Esophagus muscularis mucosa (tissue), 4 donors: ENCODE results near the gene CEP112. TPM values are rescaled to one million over a fixed set of nuclear protein-coding genes. Genes with fewer than 3 reads are reported as not detected.

Source experiments
- DNase-seq: peaks from one replicate; pipeline ENCODE4 v3.0.0-alpha.2; 2017; ENCODE audit errors: extremely low spot score
- H3K27ac ChIP-seq, 4 donors: fragments of 200-600 bp; sonication (generic); replicated peaks in 1 of 4; 1 replicate in 3 of 4; 2 replicates in 1 of 4; pipeline ENCODE4 v1.5.1; 2016 to 2019; ENCODE audit warnings: mild to moderate bottlenecking in 1 of 4
- H3K27me3 ChIP-seq, 4 donors: fragments of 200-600 bp; sonication (generic); one replicate each; pipeline versions ENCODE4 v1.5.1 to v1.6.0; 2016 to 2019
- H3K36me3 ChIP-seq, 4 donors: fragments of 200-600 bp; sonication (generic); one replicate each; pipeline ENCODE4 v1.5.1; 2016 to 2019
- H3K4me1 ChIP-seq, 4 donors: fragments of 200-600 bp; sonication (generic); one replicate each; pipeline ENCODE4 v1.5.1; 2016 to 2019
- H3K4me3 ChIP-seq, 4 donors: fragments of 200-600 bp; sonication (generic); 1 replicate in 2 of 4; 2 replicates in 2 of 4; pipeline ENCODE4 v1.5.1; 2016 to 2019; ENCODE audit warnings: mild to moderate bottlenecking in 4 of 4, moderate library complexity in 1 of 4
- H3K9me3 ChIP-seq, 4 donors: fragments of 200-600 bp; sonication (generic); 1 replicate in 3 of 4; 2 replicates in 1 of 4; pipeline ENCODE4 v1.5.1; 2016 to 2019
- EP300 ChIP-seq: sonication (generic); formaldehyde crosslinking; IDR thresholded peaks from one replicate; pipeline ENCODE4 v1.6.1; 2017; ENCODE audit warnings: antibody characterized with exemption
- POLR2A ChIP-seq: fragments of 450-650 bp; IDR thresholded peaks from one replicate; pipeline ENCODE4 v1.6.1; 2017; ENCODE audit warnings: antibody characterized with exemption, moderate library complexity, mild to moderate bottlenecking, low read depth
- POLR2AphosphoS5 ChIP-seq, 2 donors: sonication (generic); formaldehyde crosslinking; IDR thresholded peaks; one replicate each; pipeline ENCODE4 v1.6.1; 2017; ENCODE audit warnings: antibody characterized with exemption in 2 of 2
- WGBS: methylation state at CpG from one replicate; pipeline ENCODE4 v1.1.5; 2018; 5-methylcytosine and 5-hydroxymethylcytosine counted together
- intact Hi-C: fragments of 100-400 bp; cut with DNase I; formaldehyde crosslinking; loops from one replicate; pipeline ENCODE4 v1.15.1; 2023
- total RNA-seq, 4 donors: library from RNA; depleted of rRNA; stranded (reverse); fragments of >200 nt; gene quantifications; one replicate each; pipeline versions ENCODE4 v1.1.0 to v1.2.1, GENCODE V29; 2016
- TF ChIP-seq, protein P1 (sequence below), 3 experiments: fragments of 200-600 bp in 2 of 3; fragments of 450-650 bp in 1 of 3; sonication (generic) in 2 of 3; IDR thresholded peaks; one replicate each; pipeline ENCODE4 v1.5.1; 2017 to 2019; ENCODE audit warnings: antibody characterized with exemption in 3 of 3, mild to moderate bottlenecking in 2 of 3, moderate library complexity in 1 of 3

CEP112 gene
- total RNA-seq, 4 donors from 2014 or later, result 17.0 to 24.7 (median 23.2) TPM

DNA sequence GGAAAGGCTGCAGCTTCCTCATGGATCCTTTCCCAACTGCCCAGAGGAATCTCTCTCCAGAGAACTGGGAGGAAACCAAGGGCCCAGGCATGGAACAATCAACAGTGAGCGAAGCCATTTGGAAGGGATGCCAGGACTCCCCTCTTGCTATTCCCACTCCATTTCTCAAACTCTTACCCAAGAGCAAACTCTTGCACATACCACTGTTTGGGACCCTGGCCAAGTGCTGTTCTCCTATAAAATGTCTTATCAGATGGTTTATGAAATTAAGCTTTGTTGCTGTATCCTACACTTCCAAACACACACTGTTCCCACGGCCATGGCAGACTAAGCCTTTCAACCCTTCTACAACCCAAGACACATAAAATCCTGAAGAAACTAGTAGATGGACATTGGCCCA, 582.2 kb downstream of the CEP112 start:
- no peak for DNase-seq
- H3K27ac ChIP-seq, result no peak overlapping the region
- H3K9me3 ChIP-seq, result no peaks in the 10 kb centered on the region
- H3K4me1 ChIP-seq, result no peaks in the 10 kb centered on the region
- no peaks in the 10 kb centered on the region for H3K27me3 ChIP-seq
- intact Hi-C loops, result no loop called here
- no peaks in the 10 kb centered on the region for H3K36me3 ChIP-seq
- no peak overlapping the region for H3K4me3 ChIP-seq
- WGBS, result 100% methylated on average over 2 of the region's 2 CpGs
- no peak for TF ChIP-seq POLR2AphosphoS5 (IDR thresholded peaks at IDR 0.05)

DNA sequence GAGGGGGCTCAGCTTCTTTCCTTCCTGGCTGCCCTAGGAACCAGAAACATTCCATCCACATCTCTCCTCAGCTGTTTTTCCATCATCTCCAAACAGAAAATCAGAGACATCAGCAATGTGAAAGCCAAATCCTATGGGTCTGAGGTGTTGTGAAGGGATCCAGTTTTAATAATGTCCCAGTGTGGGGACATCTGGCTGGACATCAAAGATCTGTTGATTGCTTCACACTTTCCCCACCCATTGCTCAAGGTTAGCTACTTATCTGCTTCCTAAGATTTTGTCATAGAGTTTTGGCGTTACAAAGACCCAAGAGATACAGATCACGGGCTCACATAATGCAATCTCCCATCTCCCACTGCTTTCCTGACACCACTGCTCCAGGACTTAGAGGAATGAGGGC, 582.6 kb downstream of the CEP112 start:
- no peaks in the 10 kb centered on the region for H3K36me3 ChIP-seq
- DNase-seq, result no peak
- no peaks in the 10 kb centered on the region for H3K4me1 ChIP-seq
- TF ChIP-seq, protein P1, sequence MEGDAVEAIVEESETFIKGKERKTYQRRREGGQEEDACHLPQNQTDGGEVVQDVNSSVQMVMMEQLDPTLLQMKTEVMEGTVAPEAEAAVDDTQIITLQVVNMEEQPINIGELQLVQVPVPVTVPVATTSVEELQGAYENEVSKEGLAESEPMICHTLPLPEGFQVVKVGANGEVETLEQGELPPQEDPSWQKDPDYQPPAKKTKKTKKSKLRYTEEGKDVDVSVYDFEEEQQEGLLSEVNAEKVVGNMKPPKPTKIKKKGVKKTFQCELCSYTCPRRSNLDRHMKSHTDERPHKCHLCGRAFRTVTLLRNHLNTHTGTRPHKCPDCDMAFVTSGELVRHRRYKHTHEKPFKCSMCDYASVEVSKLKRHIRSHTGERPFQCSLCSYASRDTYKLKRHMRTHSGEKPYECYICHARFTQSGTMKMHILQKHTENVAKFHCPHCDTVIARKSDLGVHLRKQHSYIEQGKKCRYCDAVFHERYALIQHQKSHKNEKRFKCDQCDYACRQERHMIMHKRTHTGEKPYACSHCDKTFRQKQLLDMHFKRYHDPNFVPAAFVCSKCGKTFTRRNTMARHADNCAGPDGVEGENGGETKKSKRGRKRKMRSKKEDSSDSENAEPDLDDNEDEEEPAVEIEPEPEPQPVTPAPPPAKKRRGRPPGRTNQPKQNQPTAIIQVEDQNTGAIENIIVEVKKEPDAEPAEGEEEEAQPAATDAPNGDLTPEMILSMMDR (IDR thresholded peaks at IDR 0.05), result no peak
- TF ChIP-seq POLR2A, result no peak
- TF ChIP-seq POLR2AphosphoS5 (IDR thresholded peaks at IDR 0.05), result no peak
- TF ChIP-seq EP300, result no peak
- intact Hi-C loops, result no loop called here
- H3K27ac ChIP-seq, result no peak overlapping the region
- no peaks in the 10 kb centered on the region for H3K27me3 ChIP-seq
- no peaks in the 10 kb centered on the region for H3K9me3 ChIP-seq
- H3K4me3 ChIP-seq, result no peak overlapping the region
- WGBS, result 74% methylated on average over 2 of the region's 2 CpGs

DNA sequence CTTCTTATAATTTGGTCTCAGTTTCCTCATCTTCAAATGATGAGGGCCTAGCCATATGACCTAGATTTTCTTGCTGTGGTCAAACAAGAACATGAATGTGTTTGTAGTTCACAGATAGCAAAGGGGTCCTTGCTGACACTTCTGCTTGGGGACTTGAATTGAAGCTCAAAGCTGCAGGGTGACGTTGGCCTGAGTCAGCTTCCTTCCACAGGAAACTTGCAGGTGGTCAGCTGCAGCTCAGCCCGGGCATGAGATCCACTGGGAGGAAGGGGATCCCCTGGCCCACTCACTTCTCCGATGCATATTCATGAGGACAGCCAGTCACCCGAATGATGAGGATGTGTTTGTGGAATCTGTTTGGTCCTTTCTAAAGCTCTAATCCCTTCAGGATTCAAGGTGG, 587.9 kb downstream of the CEP112 start:
- intact Hi-C loops, result no loop called here
- TF ChIP-seq POLR2AphosphoS5 (IDR thresholded peaks at IDR 0.05), result no peak
- no peak for TF ChIP-seq POLR2A
- TF ChIP-seq, protein P1 (IDR thresholded peaks at IDR 0.05), result no peak
- no peak for TF ChIP-seq EP300
- H3K27ac ChIP-seq, result no peak overlapping the region
- H3K9me3 ChIP-seq, result no peaks in the 10 kb centered on the region
- H3K4me3 ChIP-seq, result no peak overlapping the region
- H3K36me3 ChIP-seq, result no peaks in the 10 kb centered on the region
- DNase-seq, result no peak
- H3K4me1 ChIP-seq, result no peaks in the 10 kb centered on the region
- WGBS, result 46% methylated on average over 3 of the region's 4 CpGs
- H3K27me3 ChIP-seq, result no peaks in the 10 kb centered on the region

DNA sequence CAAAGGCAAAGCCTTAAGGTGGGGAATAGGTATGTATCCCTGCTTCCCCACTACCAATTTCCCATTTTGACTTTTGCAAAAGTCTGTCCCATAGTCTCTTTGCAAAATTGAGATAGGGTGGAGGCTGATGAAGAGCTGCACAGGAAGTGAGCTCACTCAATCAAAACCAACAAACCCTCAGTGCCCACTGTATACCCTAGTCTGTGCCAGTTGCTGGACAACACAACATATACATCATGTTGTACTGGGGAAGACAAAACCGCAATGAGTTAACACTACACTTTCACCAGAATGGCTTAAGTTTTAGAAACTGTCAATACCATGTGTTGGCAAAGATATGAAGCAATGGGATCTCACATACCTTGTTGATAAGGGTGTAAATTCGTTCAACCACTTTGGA, 590.1 kb downstream of the CEP112 start:
- Histone ChIP-seq H3K27me3 (no peaks in the 10 kb centered on the region), H3K36me3 (no peaks in the 10 kb centered on the region), H3K9me3 (no peaks in the 10 kb centered on the region), H3K4me1 (no peaks in the 10 kb centered on the region), H3K4me3 (no peak overlapping the region), H3K27ac (no peak overlapping the region)
- no peak for DNase-seq
- TF ChIP-seq, protein P1 (IDR thresholded peaks at IDR 0.05), result no peak
- TF ChIP-seq EP300, result no peak
- no peak for TF ChIP-seq POLR2A
- no peak for TF ChIP-seq POLR2AphosphoS5 (IDR thresholded peaks at IDR 0.05)
- 81% methylated on average over 2 of the region's 2 CpGs for WGBS
- intact Hi-C loops, result no loop called here

DNA sequence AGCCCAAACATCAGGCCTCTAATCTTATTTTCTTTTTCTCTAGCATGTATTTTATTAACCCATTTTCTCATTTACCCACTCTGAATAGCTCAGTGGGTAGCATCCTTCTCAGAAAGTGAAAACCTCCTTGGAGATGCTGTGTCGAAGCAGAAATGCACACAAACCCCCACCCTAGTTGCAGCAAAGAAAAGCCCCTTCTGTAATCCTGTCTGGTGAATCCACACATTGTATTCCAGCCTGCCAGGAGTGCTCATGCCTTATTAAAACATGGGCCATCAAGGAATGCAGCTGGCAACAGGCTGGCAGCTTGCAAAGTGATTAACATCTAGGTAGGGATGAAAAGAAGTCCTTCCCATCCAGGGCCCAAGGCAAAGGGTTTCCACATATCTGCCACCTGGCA, 590.8 kb downstream of the CEP112 start:
- Histone ChIP-seq H3K4me1 (no peaks in the 10 kb centered on the region), H3K36me3 (no peaks in the 10 kb centered on the region), H3K9me3 (no peaks in the 10 kb centered on the region), H3K27ac (no peak overlapping the region), H3K27me3 (no peaks in the 10 kb centered on the region), H3K4me3 (no peak overlapping the region)
- DNase-seq, result no peak
- intact Hi-C loops, result no loop called here
- TF ChIP-seq, protein P1 (IDR thresholded peaks at IDR 0.05), result no peak
- TF ChIP-seq POLR2A, result no peak
- TF ChIP-seq POLR2AphosphoS5 (IDR thresholded peaks at IDR 0.05), result no peak
- no peak for TF ChIP-seq EP300
- WGBS, result 94% methylated on average over 1 of the region's 1 CpG
